ENCODE results near the gene PAPOLG.
"Not testable (repeated sequence)": the region's sequence is repeated elsewhere in the genome, so short reads cannot be mapped to it uniquely, and the experiment has no call there.

Gene PAPOLG

GRCh38 chr2:60823694-60824305 is 67.7 kb downstream of the PAPOLG start:
- no peak for DNase-seq (ENCODE audit: low spot score)

DNA sequence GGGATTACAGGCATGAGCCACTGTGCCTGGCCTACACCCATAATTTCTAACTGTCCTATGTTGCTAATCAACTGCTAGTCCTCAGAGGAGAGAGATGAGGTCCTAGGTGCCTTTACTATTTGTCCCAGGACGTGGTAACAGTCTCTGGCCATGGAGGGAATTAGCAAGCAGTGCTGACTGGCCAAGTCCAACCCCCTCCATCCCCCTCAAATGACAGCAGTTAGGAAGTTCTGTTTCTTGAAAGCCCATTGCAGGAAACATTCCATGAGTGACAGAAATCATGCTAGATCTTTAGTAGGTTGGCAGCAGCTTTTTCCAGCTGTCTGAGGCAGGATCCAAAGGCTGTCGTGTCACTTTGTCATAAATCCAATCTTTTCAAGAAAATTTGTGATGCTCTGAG is 69.6 kb downstream of the PAPOLG start:
- DNase-seq (ENCODE audit: low spot score), result no peak

DNA sequence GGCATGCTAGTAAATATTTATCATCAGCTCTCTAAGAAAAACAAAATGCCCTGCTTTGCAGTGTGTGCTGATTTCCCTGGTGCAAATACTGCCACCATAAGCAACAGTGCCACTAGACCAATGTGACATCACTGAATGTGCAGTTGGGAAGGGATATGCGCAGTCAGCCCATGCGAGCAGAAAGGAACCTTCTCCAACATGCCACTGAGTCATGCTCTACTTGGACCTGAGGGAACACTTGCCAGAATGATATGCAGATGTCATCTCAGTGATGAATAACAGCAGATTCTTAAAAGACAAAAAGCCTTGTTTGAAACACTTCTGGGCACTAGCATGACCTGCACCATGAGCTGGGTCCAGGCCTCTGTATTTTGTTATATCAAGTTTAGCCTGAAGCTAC is 70.0 kb downstream of the PAPOLG start:
- DNase-seq (ENCODE audit: low spot score), result no peak

DNA sequence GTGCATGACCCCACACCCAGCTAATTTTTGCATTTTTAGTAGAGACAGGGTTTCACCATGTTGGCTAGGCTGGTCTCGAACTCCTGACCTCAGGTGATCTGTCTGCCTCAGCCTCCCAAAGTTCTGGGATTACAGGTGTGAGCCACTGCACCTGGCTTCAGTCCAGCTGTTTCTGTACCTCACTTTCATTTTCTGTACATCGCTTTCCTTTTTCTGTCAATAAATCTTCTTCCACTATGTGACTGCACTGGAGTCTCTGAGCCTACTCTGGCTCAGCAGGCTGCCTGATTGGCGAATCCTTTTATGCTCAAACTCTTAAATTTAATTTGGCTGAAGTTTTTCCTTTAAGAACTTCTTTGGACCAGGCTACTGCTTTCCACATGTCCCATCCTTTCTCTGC is 70.8 kb downstream of the PAPOLG start:
- DNase-seq (ENCODE audit: low spot score), result not testable (repeated sequence)

DNA sequence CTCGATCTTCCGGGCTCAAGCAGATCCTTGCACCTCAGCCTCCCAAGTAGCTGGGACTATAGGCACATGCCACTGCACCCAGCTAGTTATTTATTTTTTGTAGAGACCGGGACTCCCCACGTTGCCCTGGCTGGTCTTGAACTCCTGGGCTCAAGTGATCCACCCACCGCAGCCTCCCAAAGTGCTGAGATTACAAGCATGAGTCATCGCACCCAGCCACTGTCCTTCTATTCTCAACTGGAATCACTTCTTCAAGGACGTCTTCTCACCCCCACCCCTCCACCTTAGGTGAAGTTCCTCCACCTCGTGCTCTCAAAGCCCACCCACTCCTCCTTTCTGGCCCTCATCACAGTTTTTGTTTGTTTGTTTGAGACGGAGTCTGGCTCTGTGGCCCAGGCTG is 71.3 kb downstream of the PAPOLG start:
- DNase-seq (ENCODE audit: low spot score), result no peak

- DNase-seq (ENCODE audit: low spot score), result no peak
Measured at GRCh38 chr2:60830991-60831390, 74.9 kb downstream of the PAPOLG start.

GRCh38 chr2:60831921-60832320 is 75.9 kb downstream of the PAPOLG start:
- DNase-seq (ENCODE audit: low spot score), result no peak

DNA sequence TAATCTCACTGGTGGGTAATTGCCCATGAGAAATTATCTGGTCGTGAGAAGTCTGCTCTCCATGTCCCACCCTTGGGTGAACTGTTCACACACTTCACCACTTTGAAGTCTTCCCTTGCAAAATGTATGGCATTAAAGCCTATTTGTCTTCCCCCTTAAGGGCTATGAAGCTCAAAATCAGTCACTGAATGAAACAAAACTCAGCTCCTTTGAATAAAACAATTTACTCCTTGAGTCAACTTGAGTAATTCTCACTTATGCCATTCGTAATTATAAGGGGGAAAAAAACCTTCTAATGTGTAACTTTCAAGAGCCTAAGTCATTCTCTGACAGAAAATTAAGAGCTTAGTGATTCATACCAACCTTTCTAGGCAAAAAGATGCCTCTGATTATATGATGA is 76.6 kb downstream of the PAPOLG start:
- no peak for DNase-seq (ENCODE audit: low spot score)

GRCh38 chr2:60834270-60834717 is 78.2 kb downstream of the PAPOLG start:
- no peak for DNase-seq (ENCODE audit: low spot score)

DNA sequence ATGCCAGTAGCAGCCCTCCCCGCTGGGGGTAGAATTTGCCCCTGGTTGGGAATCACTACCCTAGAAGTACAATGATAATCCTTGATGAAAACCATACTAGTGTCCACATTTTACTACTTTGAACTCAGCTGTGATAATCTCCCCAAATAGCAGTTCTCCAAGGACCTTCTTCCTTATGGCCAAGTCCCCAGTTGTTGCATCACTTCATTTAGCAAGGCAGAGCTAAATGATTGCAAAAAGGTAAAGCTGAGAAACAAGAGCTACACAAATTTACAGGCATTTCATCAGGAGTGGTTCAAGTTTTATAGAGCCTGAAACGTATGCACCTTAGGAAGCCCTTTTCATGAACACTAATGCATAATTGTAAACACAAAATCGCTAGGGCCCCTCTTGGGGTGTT is 80.4 kb downstream of the PAPOLG start:
- no peak for DNase-seq (ENCODE audit: low spot score)

DNA sequence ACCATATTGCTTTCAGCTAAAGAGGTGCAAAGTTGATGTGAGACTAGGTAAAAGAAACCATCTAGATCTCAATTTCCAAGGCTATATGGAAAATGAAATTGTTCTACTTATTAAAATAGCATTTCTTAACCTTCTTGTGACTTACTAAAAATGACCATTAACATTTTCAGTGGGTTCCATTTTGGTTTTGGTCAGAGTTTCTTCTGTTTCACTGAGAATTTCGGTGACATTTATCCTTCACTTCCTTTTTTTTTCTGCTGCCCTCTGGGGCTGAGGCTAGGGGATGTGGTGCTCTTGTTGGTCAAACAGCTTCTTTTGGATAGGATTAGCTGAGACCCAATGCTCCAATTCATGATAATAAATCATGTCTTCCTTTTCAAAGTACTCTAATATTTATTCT is 81.1 kb downstream of the PAPOLG start:
- DNase-seq (ENCODE audit: low spot score), result no peak

DNA sequence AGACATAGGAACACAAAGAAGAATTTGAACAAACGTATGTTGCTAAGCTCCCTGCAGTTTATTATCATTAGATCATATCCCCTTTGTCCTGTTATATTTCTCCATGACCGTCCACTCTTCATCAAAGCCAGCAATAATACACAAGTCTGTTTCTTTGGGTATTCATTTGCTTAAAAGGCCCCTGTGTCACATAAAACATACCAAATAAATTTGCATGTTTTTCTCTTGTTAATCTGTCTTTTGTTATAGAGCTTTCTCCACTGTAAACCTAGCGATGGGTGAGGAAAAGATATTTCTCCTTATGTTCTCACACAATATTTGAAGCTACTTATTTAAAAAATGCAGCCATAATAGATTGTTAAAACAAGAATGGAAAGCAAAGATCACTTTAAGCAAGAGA is 82.4 kb downstream of the PAPOLG start:
- DNase-seq (ENCODE audit: low spot score), result no peak

DNA sequence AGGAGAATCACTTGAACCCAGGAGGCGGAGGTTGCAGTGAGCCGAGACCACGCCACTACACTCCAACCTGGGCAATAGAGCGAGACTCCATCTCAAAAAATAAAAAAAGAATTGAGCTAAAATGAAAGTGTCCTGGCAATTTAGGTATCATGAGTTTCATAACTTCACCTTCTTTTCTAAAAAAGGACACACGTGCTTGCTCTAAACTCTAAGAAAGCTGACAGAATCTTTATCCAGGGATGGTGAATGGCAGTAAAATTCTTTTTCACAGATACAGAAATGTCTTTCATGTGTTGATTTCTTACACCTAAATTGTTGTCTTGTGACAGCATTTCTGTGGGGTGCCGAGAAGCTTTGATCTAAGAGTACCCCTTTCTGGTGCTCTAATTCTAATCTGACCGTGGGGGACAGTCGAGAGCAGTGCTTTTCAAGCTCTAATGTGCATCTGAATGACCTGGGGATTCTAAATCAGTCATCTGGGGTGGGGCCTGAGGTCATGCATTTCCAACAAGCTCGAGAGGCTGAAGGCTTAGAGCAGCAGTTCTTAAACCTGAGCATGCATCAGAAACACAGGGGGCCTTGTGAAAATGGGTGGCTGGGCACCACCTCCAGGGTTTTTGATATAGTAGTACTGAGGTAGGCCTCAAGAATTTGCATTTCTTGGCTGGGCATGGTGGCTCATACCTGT is 83.2 kb downstream of the PAPOLG start:
- no peak for DNase-seq (ENCODE audit: low spot score)

GRCh38 chr2:60840880-60841279 is 84.8 kb downstream of the PAPOLG start:
- no peak for DNase-seq (ENCODE audit: low spot score)

DNA sequence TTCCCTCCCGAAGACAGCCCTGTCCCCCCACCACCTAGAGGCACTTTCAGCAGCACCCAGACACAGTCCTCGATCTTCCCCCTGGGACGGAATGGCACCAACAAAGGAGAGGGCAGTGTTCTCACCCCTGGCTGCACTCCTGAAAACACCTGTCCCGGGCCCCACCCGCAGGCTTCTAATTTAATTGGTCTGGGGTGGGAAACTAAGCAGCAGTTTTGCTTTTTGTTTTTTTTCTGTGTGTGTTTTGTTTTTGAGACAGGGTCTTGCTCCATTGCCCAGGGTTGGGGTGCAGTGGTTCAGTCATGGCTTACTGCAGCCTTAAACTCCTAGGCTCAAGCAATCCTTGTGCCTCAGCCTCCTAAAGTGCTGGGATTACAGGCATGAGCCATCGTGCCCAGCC is 86.9 kb downstream of the PAPOLG start:
- no peak for DNase-seq (ENCODE audit: low spot score)

GRCh38 chr2:60844105-60844504 is 88.0 kb downstream of the PAPOLG start:
- no peak for DNase-seq (ENCODE audit: low spot score)

GRCh38 chr2:60847854-60848253 is 91.8 kb downstream of the PAPOLG start:
- no peak for DNase-seq (ENCODE audit: low spot score)

Data from COLO829 (cell line).